Fibroblast of skin of right biceps (primary cell): ENCODE measurements around the gene OR4A47.
"Not testable (repeated sequence)": the region's sequence is repeated elsewhere in the genome, so short reads cannot be mapped to it uniquely, and the experiment has no call there.

Source experiments
- DNase-seq: peaks from one replicate; pipeline ENCODE4 v3.0.0-alpha.2; 2013

The OR4A47 gene, protein sequence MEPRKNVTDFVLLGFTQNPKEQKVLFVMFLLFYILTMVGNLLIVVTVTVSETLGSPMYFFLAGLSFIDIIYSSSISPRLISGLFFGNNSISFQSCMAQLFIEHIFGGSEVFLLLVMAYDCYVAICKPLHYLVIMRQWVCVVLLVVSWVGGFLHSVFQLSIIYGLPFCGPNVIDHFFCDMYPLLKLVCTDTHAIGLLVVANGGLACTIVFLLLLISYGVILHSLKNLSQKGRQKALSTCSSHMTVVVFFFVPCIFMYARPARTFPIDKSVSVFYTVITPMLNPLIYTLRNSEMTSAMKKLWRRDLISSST

GRCh38 chr11:48488493-48488892 lies at the start of gene OR4A47:
Gene OR4A47 (plus strand): TSS chr11:48488793. CDS start chr11:48488793, 0 bp downstream.
- not testable (repeated sequence) for DNase-seq

GRCh38 chr11:48455909-48456308 lies 32.7 kb upstream of the OR4A47 start:
- not testable (repeated sequence) for DNase-seq

- DNase-seq: not testable (repeated sequence)
Observed at GRCh38 chr11:48473966-48474365, 14.6 kb upstream of the OR4A47 start.

DNA sequence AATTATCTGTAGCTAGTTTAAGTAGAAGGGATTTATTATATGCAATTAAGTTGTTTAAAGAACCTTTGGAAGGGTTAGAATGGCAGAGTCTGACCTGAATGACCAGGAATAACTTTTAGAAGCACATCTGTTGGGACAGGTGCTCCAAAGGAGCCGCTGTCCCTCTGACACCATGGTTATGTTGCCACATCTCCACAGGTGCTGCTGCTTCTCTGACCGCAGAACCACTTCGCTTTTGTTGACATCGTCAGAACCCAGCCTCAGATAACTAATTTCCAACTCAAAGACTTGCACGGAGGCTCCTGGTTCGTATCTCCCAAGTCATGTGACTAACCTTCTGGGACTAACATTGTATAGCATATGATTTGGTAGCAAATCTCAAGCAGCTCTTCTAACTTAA lies 13.9 kb upstream of the OR4A47 start:
- not testable (repeated sequence) for DNase-seq

DNA sequence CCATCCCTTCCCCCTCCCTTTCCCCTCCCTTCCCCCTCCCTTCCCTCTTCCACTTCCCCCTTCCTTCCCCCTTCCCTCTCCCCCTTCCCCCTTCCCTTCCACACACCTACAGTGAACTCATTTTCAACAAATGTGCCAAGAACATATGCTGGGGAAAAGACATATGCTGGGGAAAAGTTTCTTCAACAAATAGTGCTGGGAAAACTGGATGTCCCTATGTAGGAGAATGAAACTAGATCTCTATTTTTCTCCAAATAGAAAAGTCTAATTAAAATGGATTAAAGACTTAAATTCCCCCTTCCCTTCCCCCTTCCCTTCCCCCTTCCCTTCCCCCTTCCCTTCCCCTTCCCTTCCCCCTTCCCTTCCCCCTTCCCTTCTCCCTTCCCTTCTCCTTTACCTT lies 17.6 kb downstream of the OR4A47 start:
- DNase-seq: not testable (repeated sequence)

- no peak for DNase-seq
Observed at GRCh38 chr11:48538991-48539390, 50.4 kb downstream of the OR4A47 start.
